IMR-90 (cell line): ENCODE results near the gene SAMM50. TPM values are rescaled to one million over a fixed set of nuclear protein-coding genes. Genes with fewer than 3 reads are reported as not detected.

ENCODE experiments used
- ATAC-seq: fragments of 200-7000 bp; cut with Tn5 transposase; 2 replicates; pipeline ENCODE4 v1.9.1; 2020; ENCODE audit warnings: low read depth, mild to moderate bottlenecking, moderate library complexity
- BruUV-seq: library from RNA; stranded (reverse); fragments of 400-500 nt; replicated peaks from 2 replicates; lab custom pipeline; 2021; lab: Mats Ljungman, UMichigan
- CTCF ChIA-PET: fragments of 300-600 bp; formaldehyde crosslinking; extraction: SDS; loops from one replicate; lab custom pipeline; 2021; ENCODE audit warnings: antibody characterized with exemption; lab: Yijun Ruan, JAX
- POLR2A ChIA-PET: fragments of 300-600 bp; sonication (Branson Sonifier 250); formaldehyde crosslinking; loops from one replicate; lab custom pipeline; 2022; ENCODE audit warnings: antibody characterized with exemption; ENCODE audit not compliant: unreplicated experiment; lab: Charles Lee
- DNase-seq: peaks from one replicate; pipeline ENCODE4 v3.0.0; 2013
- H2AFZ ChIP-seq: replicated peaks from 2 replicates; pipeline ENCODE3; 2013; ENCODE audit warnings: low read length, mild to moderate bottlenecking; ENCODE audit not compliant: poor library complexity
- H2AK5ac ChIP-seq: 2 replicates; pipeline ENCODE4 v1.6.1; 2013; ENCODE audit warnings: low read depth, low read length, inconsistent platforms
- H2AK9ac ChIP-seq: replicated peaks from 2 replicates; pipeline ENCODE3; 2013; ENCODE audit warnings: mild to moderate bottlenecking, low read depth, low read length, moderate library complexity; ENCODE audit not compliant: poor library complexity
- H2BK120ac ChIP-seq: 2 replicates; pipeline ENCODE4 v1.6.1; 2013; ENCODE audit warnings: low read depth, low read length, inconsistent platforms
- H2BK15ac ChIP-seq: 3 replicates; pipeline ENCODE4 v1.6.1; 2013; ENCODE audit warnings: low read depth, low read length, inconsistent platforms
- H2BK20ac ChIP-seq: 2 replicates; pipeline ENCODE4 v1.6.1; 2013; ENCODE audit warnings: low read depth, mild to moderate bottlenecking, inconsistent platforms, low read length, moderate library complexity
- H2BK5ac ChIP-seq: 2 replicates; pipeline ENCODE4 v1.6.1; 2013; ENCODE audit warnings: mild to moderate bottlenecking, low read depth, low read length, inconsistent platforms; ENCODE audit not compliant: poor library complexity, severe bottlenecking
- H3K14ac ChIP-seq: replicated peaks from 2 replicates; pipeline ENCODE4 v1.6.1; 2013; ENCODE audit warnings: low read depth, low read length, inconsistent platforms
- H3K18ac ChIP-seq: 2 replicates; pipeline ENCODE4 v1.6.1; 2013; ENCODE audit warnings: low read depth, low read length, control low read depth
- H3K23ac ChIP-seq: 2 replicates; pipeline ENCODE4 v1.6.1; 2013; ENCODE audit warnings: low read depth, low read length, inconsistent platforms
- H3K27ac ChIP-seq: 2 replicates; pipeline ENCODE4 v1.5.1; 2013; ENCODE audit warnings: mild to moderate bottlenecking, control low read depth, low read length; ENCODE audit not compliant: insufficient read depth
- H3K27me3 ChIP-seq: 2 replicates; pipeline ENCODE4 v1.6.1; 2013; ENCODE audit warnings: low read length; ENCODE audit not compliant: control insufficient read depth, insufficient read depth
- H3K36me3 ChIP-seq: 2 replicates; pipeline ENCODE4 v1.6.1; 2013; ENCODE audit warnings: low read length, mixed read lengths; ENCODE audit not compliant: control insufficient read depth, insufficient read depth
- H3K4ac ChIP-seq: 2 replicates; pipeline ENCODE4 v1.6.1; 2013; ENCODE audit warnings: low read depth, low read length, inconsistent platforms
- H3K4me1 ChIP-seq: 2 replicates; pipeline ENCODE4 v1.6.1; 2013; ENCODE audit warnings: low read length, mixed read lengths; ENCODE audit not compliant: control insufficient read depth, insufficient read depth
- H3K4me2 ChIP-seq: 2 replicates; pipeline ENCODE4 v1.6.1; 2013; ENCODE audit warnings: low read depth, mild to moderate bottlenecking, control low read depth, low read length, moderate library complexity
- H3K4me3 ChIP-seq: 2 replicates; pipeline ENCODE4 v1.5.1; 2013; ENCODE audit warnings: low read depth, mild to moderate bottlenecking, control low read depth, low read length, moderate library complexity; ENCODE audit not compliant: insufficient read depth
- H3K56ac ChIP-seq: 2 replicates; pipeline ENCODE4 v1.6.1; 2013; ENCODE audit warnings: low read length, inconsistent platforms; ENCODE audit not compliant: insufficient read depth; ENCODE audit errors: extremely low read depth
- H3K79me1 ChIP-seq, 2 experiments: 2 replicates each; pipeline ENCODE4 v1.6.1; 2013; ENCODE audit warnings: low read length in 2 of 2, inconsistent platforms in 1 of 2, low read depth in 1 of 2
- H3K9ac ChIP-seq: 2 replicates; pipeline ENCODE4 v1.6.1; 2013; ENCODE audit warnings: low read depth, low read length, control low read depth
- H3K9me1 ChIP-seq: 2 replicates; pipeline ENCODE4 v1.6.1; 2013; ENCODE audit warnings: low read length, inconsistent platforms; ENCODE audit not compliant: insufficient read depth
- H3K9me3 ChIP-seq: 2 replicates; pipeline ENCODE4 v1.6.1; 2013; ENCODE audit warnings: low read length; ENCODE audit not compliant: control insufficient read depth, insufficient read depth
- H4K20me1 ChIP-seq: 2 replicates; pipeline ENCODE4 v1.6.1; 2013; ENCODE audit warnings: low read length, inconsistent platforms; ENCODE audit not compliant: insufficient read depth
- H4K5ac ChIP-seq: 2 replicates; pipeline ENCODE4 v1.6.1; 2013; ENCODE audit warnings: mild to moderate bottlenecking, low read depth, low read length, control low read depth
- H4K8ac ChIP-seq, 2 experiments: 2 replicates each; pipeline ENCODE4 v1.6.1; 2013; ENCODE audit warnings: low read depth in 2 of 2, low read length in 2 of 2, control low read depth in 1 of 2, inconsistent platforms in 1 of 2
- H4K91ac ChIP-seq: 2 replicates; pipeline ENCODE4 v1.6.1; 2013; ENCODE audit warnings: low read depth, low read length, inconsistent platforms; ENCODE audit not compliant: insufficient read depth
- CEBPB ChIP-seq: IDR thresholded peaks from 2 replicates; pipeline ENCODE4 v1.6.1; 2012; ENCODE audit warnings: low read depth, low read length, improper control_type of control experiment
- ELK1 ChIP-seq: fragments of 150-350 bp; IDR thresholded peaks from 2 replicates; pipeline ENCODE4 v1.6.1; 2016; ENCODE audit warnings: low read depth, mild to moderate bottlenecking, low read length, moderate library complexity, borderline replicate concordance
- FOS ChIP-seq: fragments of 150-350 bp; IDR thresholded peaks from 2 replicates; pipeline ENCODE4 v1.6.1; 2016; ENCODE audit warnings: low read depth, low read length
- MXI1 ChIP-seq: IDR thresholded peaks from 2 replicates; pipeline ENCODE4 v1.6.1; 2012; ENCODE audit warnings: low read depth, mild to moderate bottlenecking, low read length, moderate library complexity, borderline replicate concordance
- NFE2L2 ChIP-seq: fragments of 150-350 bp; IDR thresholded peaks from 2 replicates; pipeline ENCODE4 v1.6.1; 2016; ENCODE audit warnings: low read depth, mild to moderate bottlenecking, low read length
- POLR2A ChIP-seq: IDR thresholded peaks from 2 replicates; pipeline ENCODE4 v1.6.1; 2012; ENCODE audit warnings: mild to moderate bottlenecking, low read depth, low read length
- RAD21 ChIP-seq: IDR thresholded peaks from 2 replicates; pipeline ENCODE4 v1.6.1; 2012; ENCODE audit warnings: low read length, improper control_type of control experiment
- RCOR1 ChIP-seq: IDR thresholded peaks from 2 replicates; pipeline ENCODE4 v1.6.1; 2012; ENCODE audit warnings: mild to moderate bottlenecking, low read length, improper control_type of control experiment; ENCODE audit not compliant: insufficient replicate concordance
- RFX5 ChIP-seq: IDR thresholded peaks from 2 replicates; pipeline ENCODE4 v1.8.0; 2012; ENCODE audit warnings: low read depth, mild to moderate bottlenecking, low read length, moderate library complexity
- SMC3 ChIP-seq: fragments of 150-350 bp; IDR thresholded peaks from 2 replicates; pipeline ENCODE4 v1.6.1; 2016; ENCODE audit warnings: low read depth, mild to moderate bottlenecking, antibody characterized with exemption, low read length, moderate library complexity
- USF2 ChIP-seq: fragments of 150-350 bp; IDR thresholded peaks from 2 replicates; pipeline ENCODE4 v1.6.1; 2017; ENCODE audit warnings: mild to moderate bottlenecking, antibody characterized with exemption, low read length, low read depth
- WGBS, 2 experiments: methylation state at CpG; one replicate each; pipeline versions ENCODE4 v1.1.5 to v1.1.7; 2013; ENCODE audit warnings: missing lambda C conversion rate in 2 of 2; ENCODE audit not compliant: insufficient read length in 1 of 2; ENCODE audit errors: extremely low coverage in 2 of 2; 5-methylcytosine and 5-hydroxymethylcytosine counted together
- dilution Hi-C: fragments of 300-500 bp; cut with HindIII; formaldehyde crosslinking; loops from one replicate; pipeline ENCODE4 v1.14.3; 2018; ENCODE audit warnings: low sequenced_read_pairs; ENCODE audit not compliant: unreplicated experiment
- in situ Hi-C: fragments of 300-500 bp; cut with MboI; formaldehyde crosslinking; loops from 3 replicates; pipeline ENCODE4 v1.14.3; 2019; ENCODE audit warnings: low sequenced_read_pairs, inconsistent platforms, mixed read lengths
- intact Hi-C: fragments of 100-400 bp; cut with micrococcal nuclease; formaldehyde crosslinking; loops from 2 replicates; pipeline ENCODE4 v1.10.0; 2022
- polyA plus RNA-seq, 3 experiments: library from polyadenylated mRNA; depleted of rRNA; stranded (reverse); fragments of >200 nt; gene quantifications; 2 replicates each; pipeline ENCODE4 v1.2.3, GENCODE V29; 2012; ENCODE audit warnings: low replicate concordance in 1 of 3
- total RNA-seq: library from RNA; depleted of rRNA; stranded (reverse); fragments of >200 nt; gene quantifications from 2 replicates; pipeline ENCODE4 v1.2.3, GENCODE V29; 2012

Gene SAMM50
- total and polyA plus RNA-seq, 2 of the 4 experiments (the other 2 are of a cell fraction), result 40.6 to 43.7 TPM

- H2AK9ac ChIP-seq, result no peak overlapping the region
- H3K9me3 ChIP-seq, result no peaks in the 10 kb centered on the region
- ChIA-PET POLR2A (no interaction called here), CTCF (no interaction called here)
- no peak overlapping the region for H3K23ac ChIP-seq
- H2AK5ac ChIP-seq, result no peak overlapping the region
- H3K14ac ChIP-seq, result no peak overlapping the region
- no peak overlapping the region for H2AFZ ChIP-seq
- dilution Hi-C loops, result no loop called here
- H3K9ac ChIP-seq, result no peak overlapping the region
- H2BK120ac ChIP-seq, result no peak overlapping the region
- no peak overlapping the region for H2BK15ac ChIP-seq
- H3K4me1 ChIP-seq, result peaks cover 7% of the 10 kb centered on the region; the same call in 1 of the 2 replicates
- H3K36me3 ChIP-seq, result peaks cover 52% of the 10 kb centered on the region
- H4K91ac ChIP-seq, result no peak overlapping the region
- H3K56ac ChIP-seq, result no peak overlapping the region
- H2BK5ac ChIP-seq, result no peak overlapping the region
- in situ Hi-C loops, result loop anchor here (10.0 kb wide), 1 partner anchor 345 kb away; no protein-coding TSS in a partner anchor
- intact Hi-C loops, result loop anchor here (5.0 kb wide), 3 partner anchors 337 to 677 kb away; no protein-coding TSS in a partner anchor
- peaks cover 0 to 17% of the 10 kb centered on the region in 2 experiments; a peak in 2 of 4 replicates for H3K79me1 ChIP-seq
- H3K27me3 ChIP-seq, result no peaks in the 10 kb centered on the region
- no peak overlapping the region for H4K8ac ChIP-seq
- H4K5ac ChIP-seq, result no peak overlapping the region
- ATAC-seq (no peak), DNase-seq (no peak)
- H3K27ac ChIP-seq, result no peak overlapping the region
- 94% methylated on average over 6 of the region's 13 CpGs; no CpG with 5 or more reads in 1 of the 2 experiments for WGBS, 2 experiments
- no peak overlapping the region for H3K18ac ChIP-seq
- no peaks in the 10 kb centered on the region for H3K9me1 ChIP-seq
- TF ChIP-seq RFX5 (no peak), MXI1 (no peak), ELK1 (no peak), CEBPB (no peak), USF2 (no peak), RAD21 (no peak), POLR2A (no peak), NFE2L2 (no peak), SMC3 (no peak), FOS (no peak), RCOR1 (no peak)
- no TSS peak for BruUV-seq
- H3K4ac ChIP-seq, result no peak overlapping the region
- H3K4me3 ChIP-seq, result no peak overlapping the region
- H4K20me1 ChIP-seq, result peaks cover 19% of the 10 kb centered on the region
- no peak overlapping the region for H2BK20ac ChIP-seq
- H3K4me2 ChIP-seq, result no peak overlapping the region
These were observed 34.8 kb downstream of the SAMM50 start for GRCh38 chr22:43990044-43990443.
